ENCODE results near the gene GFM2.

GFM2 gene

GRCh38 chr5:74693191-74693590 is 73.7 kb downstream of the GFM2 start:
- no peaks in the 10 kb centered on the region for H3F3A ChIP-seq (ENCODE audit: low read depth)
- no peaks in the 10 kb centered on the region for H3K9me3 ChIP-seq (ENCODE audit: insufficient read depth, low read depth, low read length)
- H3K36me3 ChIP-seq (ENCODE audit: insufficient read depth, low read length) = peaks cover 9% of the 10 kb centered on the region; the same call in 1 of the 2 replicates
- no peaks in the 10 kb centered on the region for H3K79me2 ChIP-seq (ENCODE audit: insufficient read depth, low read length)
- TF ChIP-seq EZH2phosphoT487 (IDR thresholded peaks at IDR 0.05; ENCODE audit: borderline replicate concordance) (no peak), CTCF (conservative IDR thresholded peaks at IDR 0.05; ENCODE audit: low read length) (no peak)
- H3K9me2 ChIP-seq (replicated peaks; ENCODE audit: low read depth, low read length) = no peaks in the 10 kb centered on the region
- no peaks in the 10 kb centered on the region for H3K27me3 ChIP-seq (ENCODE audit: insufficient read depth, low read length, poor library complexity, severe bottlenecking)
- H3K9ac ChIP-seq (ENCODE audit: low read depth, low read length, poor library complexity, severe bottlenecking) = no peak overlapping the region
- no peak overlapping the region for H3K4me3 ChIP-seq (ENCODE audit: low read length, poor library complexity, severe bottlenecking)
- H2AFZ ChIP-seq (ENCODE audit: low read length) = no peak overlapping the region
- H3K4me1 ChIP-seq (ENCODE audit: insufficient read depth, low read length, poor library complexity, severe bottlenecking) = peaks cover 3% of the 10 kb centered on the region
- H3K4me2 ChIP-seq (ENCODE audit: low read depth, low read length, poor library complexity, severe bottlenecking) = no peak overlapping the region
- H4K20me1 ChIP-seq (ENCODE audit: insufficient read depth, low read length, poor library complexity, severe bottlenecking) = no peaks in the 10 kb centered on the region

GRCh38 chr5:74686962-74687751 is 79.8 kb downstream of the GFM2 start:
- H3K9me2 ChIP-seq (replicated peaks; ENCODE audit: low read depth, low read length) = no peaks in the 10 kb centered on the region
- H3K79me2 ChIP-seq (ENCODE audit: insufficient read depth, low read length) = peaks cover 22% of the 10 kb centered on the region; the same call in 1 of the 2 replicates
- no peaks in the 10 kb centered on the region for H4K20me1 ChIP-seq (ENCODE audit: insufficient read depth, low read length, poor library complexity, severe bottlenecking)
- H3K9me3 ChIP-seq (ENCODE audit: insufficient read depth, low read depth, low read length) = no peaks in the 10 kb centered on the region
- H3K4me2 ChIP-seq (ENCODE audit: low read depth, low read length, poor library complexity, severe bottlenecking) = peak overlapping the region; percentile 89
- H3K4me1 ChIP-seq (ENCODE audit: insufficient read depth, low read length, poor library complexity, severe bottlenecking) = peaks cover 28% of the 10 kb centered on the region
- no peaks in the 10 kb centered on the region for H3K36me3 ChIP-seq (ENCODE audit: insufficient read depth, low read length)
- TF ChIP-seq EZH2phosphoT487 (IDR thresholded peaks at IDR 0.05; ENCODE audit: borderline replicate concordance) (no peak), CTCF (conservative IDR thresholded peaks at IDR 0.05; ENCODE audit: low read length) (no peak)
- peak overlapping the region; percentile 12 for H3K9ac ChIP-seq (ENCODE audit: low read depth, low read length, poor library complexity, severe bottlenecking)
- H3K27me3 ChIP-seq (ENCODE audit: insufficient read depth, low read length, poor library complexity, severe bottlenecking) = no peaks in the 10 kb centered on the region
- H3F3A ChIP-seq (ENCODE audit: low read depth) = no peaks in the 10 kb centered on the region
- H3K4me3 ChIP-seq (ENCODE audit: low read length, poor library complexity, severe bottlenecking) = peak overlapping the region; percentile 87
- no peak overlapping the region for H2AFZ ChIP-seq (ENCODE audit: low read length)

GRCh38 chr5:74685979-74686631 is 80.8 kb downstream of the GFM2 start:
- peak overlapping the region; percentile 89 for H3K4me2 ChIP-seq (ENCODE audit: low read depth, low read length, poor library complexity, severe bottlenecking)
- no peak for TF ChIP-seq EZH2phosphoT487 (IDR thresholded peaks at IDR 0.05; ENCODE audit: borderline replicate concordance)
- no peak for TF ChIP-seq CTCF (conservative IDR thresholded peaks at IDR 0.05; ENCODE audit: low read length)
- H3K4me3 ChIP-seq (ENCODE audit: low read length, poor library complexity, severe bottlenecking) = peak overlapping the region; percentile 87
- H2AFZ ChIP-seq (ENCODE audit: low read length) = no peak overlapping the region
- H3K27me3 ChIP-seq (ENCODE audit: insufficient read depth, low read length, poor library complexity, severe bottlenecking) = no peaks in the 10 kb centered on the region
- H3K9me3 ChIP-seq (ENCODE audit: insufficient read depth, low read depth, low read length) = no peaks in the 10 kb centered on the region
- H3K4me1 ChIP-seq (ENCODE audit: insufficient read depth, low read length, poor library complexity, severe bottlenecking) = peaks cover 28% of the 10 kb centered on the region
- peaks cover 22% of the 10 kb centered on the region; the same call in 1 of the 2 replicates for H3K79me2 ChIP-seq (ENCODE audit: insufficient read depth, low read length)
- no peaks in the 10 kb centered on the region for H4K20me1 ChIP-seq (ENCODE audit: insufficient read depth, low read length, poor library complexity, severe bottlenecking)
- peak overlapping the region; percentile 90 for H3K9ac ChIP-seq (ENCODE audit: low read depth, low read length, poor library complexity, severe bottlenecking)
- no peaks in the 10 kb centered on the region for H3F3A ChIP-seq (ENCODE audit: low read depth)
- H3K9me2 ChIP-seq (replicated peaks; ENCODE audit: low read depth, low read length) = no peaks in the 10 kb centered on the region
- H3K36me3 ChIP-seq (ENCODE audit: insufficient read depth, low read length) = no peaks in the 10 kb centered on the region
